Activated naive CD4-positive, alpha-beta T cell treated with anti-CD3 and anti-CD28 coated beads, Interleukin-2, amount 10 ng/mL, durations not matched to agents 7 days and 5 days (primary cell): ENCODE measurements around the gene TMEM120B.

Source experiments
- CTCF ChIA-PET: fragments of 350-600 bp; sonication (Branson Sonifier 250); formaldehyde crosslinking; loops from one replicate; lab custom pipeline; 2021; ENCODE audit warnings: antibody characterized with exemption; lab: Charles Lee
- DNase-seq: peaks from one replicate; pipeline ENCODE4 v3.0.0-alpha.2; 2020
- H3K27ac Mint-ChIP-seq: one replicate; pipeline ENCODE4 v1.8.0; 2021; ENCODE audit warnings: mild to moderate bottlenecking, moderate library complexity, mixed read lengths
- H3K27me3 Mint-ChIP-seq: one replicate; pipeline ENCODE4 v1.8.0; 2021; ENCODE audit warnings: mild to moderate bottlenecking, mixed read lengths
- H3K36me3 Mint-ChIP-seq: one replicate; pipeline ENCODE4 v1.8.0; 2021; ENCODE audit warnings: mixed read lengths
- H3K4me1 Mint-ChIP-seq: one replicate; pipeline ENCODE4 v1.8.0; 2021; ENCODE audit warnings: mixed read lengths
- H3K4me3 Mint-ChIP-seq: one replicate; pipeline ENCODE4 v1.8.0; 2021; ENCODE audit warnings: mild to moderate bottlenecking, moderate library complexity, mixed read lengths
- H3K9me3 Mint-ChIP-seq: one replicate; pipeline ENCODE4 v1.8.0; 2021; ENCODE audit warnings: mixed read lengths

Gene TMEM120B

GRCh38 chr12:121827351-121828099, 115.0 kb downstream of the TMEM120B start:
- CTCF ChIA-PET = interaction anchor here (1.1 to 1.5 kb wide), 3 partner anchors 33 to 61 kb away, joined by 5 to 7 read pairs (median 5); partner anchors contain the start of gene PSMD9
- peaks cover 51% of the 10 kb centered on the region for H3K36me3 Mint-ChIP-seq
- no peak overlapping the region for H3K4me3 Mint-ChIP-seq
- no peak for DNase-seq
- H3K27me3 Mint-ChIP-seq = no peaks in the 10 kb centered on the region
- no peaks in the 10 kb centered on the region for H3K9me3 Mint-ChIP-seq
- H3K4me1 Mint-ChIP-seq = no peaks in the 10 kb centered on the region
- H3K27ac Mint-ChIP-seq = peak overlapping the region; percentile 75

GRCh38 chr12:121828306-121828705, 115.8 kb downstream of the TMEM120B start:
- no peaks in the 10 kb centered on the region for H3K27me3 Mint-ChIP-seq
- H3K27ac Mint-ChIP-seq = peak overlapping the region; percentile 3
- H3K9me3 Mint-ChIP-seq = no peaks in the 10 kb centered on the region
- DNase-seq = no peak
- no peak overlapping the region for H3K4me3 Mint-ChIP-seq
- CTCF ChIA-PET = interaction anchor here (1.4 to 1.5 kb wide), 2 partner anchors 34 to 60 kb away, joined by 5 to 7 read pairs; partner anchors contain the start of gene PSMD9
- peaks cover 53% of the 10 kb centered on the region for H3K36me3 Mint-ChIP-seq
- H3K4me1 Mint-ChIP-seq = no peaks in the 10 kb centered on the region

GRCh38 chr12:121828826-121829225, 116.3 kb downstream of the TMEM120B start:
- Mint-ChIP-seq H3K27ac (no peak overlapping the region), H3K9me3 (no peaks in the 10 kb centered on the region), H3K27me3 (no peaks in the 10 kb centered on the region), H3K36me3 (peaks cover 49% of the 10 kb centered on the region), H3K4me1 (no peaks in the 10 kb centered on the region), H3K4me3 (no peak overlapping the region)
- no peak for DNase-seq
- CTCF ChIA-PET = interaction anchor here (1.4 kb wide), 1 partner anchor 34 kb away, joined by 5 read pairs; no protein-coding TSS in a partner anchor

GRCh38 chr12:121829250-121829918, 116.8 kb downstream of the TMEM120B start:
- DNase-seq = no peak
- CTCF ChIA-PET = no interaction called here
- H3K27ac Mint-ChIP-seq = no peak overlapping the region
- no peaks in the 10 kb centered on the region for H3K4me1 Mint-ChIP-seq
- H3K4me3 Mint-ChIP-seq = no peak overlapping the region
- no peaks in the 10 kb centered on the region for H3K9me3 Mint-ChIP-seq
- H3K36me3 Mint-ChIP-seq = peaks cover 47% of the 10 kb centered on the region
- no peaks in the 10 kb centered on the region for H3K27me3 Mint-ChIP-seq

GRCh38 chr12:121830134-121830533, 117.6 kb downstream of the TMEM120B start:
- Mint-ChIP-seq H3K4me1 (no peaks in the 10 kb centered on the region), H3K27me3 (no peaks in the 10 kb centered on the region), H3K36me3 (peaks cover 42% of the 10 kb centered on the region), H3K9me3 (no peaks in the 10 kb centered on the region), H3K27ac (no peak overlapping the region), H3K4me3 (no peak overlapping the region)
- no peak for DNase-seq
- CTCF ChIA-PET = no interaction called here

GRCh38 chr12:121830588-121831265, 118.2 kb downstream of the TMEM120B start:
- Mint-ChIP-seq H3K4me3 (no peak overlapping the region), H3K4me1 (no peaks in the 10 kb centered on the region), H3K9me3 (no peaks in the 10 kb centered on the region), H3K27me3 (no peaks in the 10 kb centered on the region), H3K36me3 (peaks cover 41% of the 10 kb centered on the region), H3K27ac (no peak overlapping the region)
- CTCF ChIA-PET = no interaction called here
- no peak for DNase-seq
